K562 (cell line): ENCODE measurements around the gene G2E3. TPM values are rescaled to one million over a fixed set of nuclear protein-coding genes. Genes with fewer than 3 reads are reported as not detected.

Source experiments
- ATAC-seq: fragments of 200-7000 bp; cut with Tn5 transposase; 3 replicates; pipeline ENCODE4 v1.9.1; 2020; ENCODE audit warnings: moderate library complexity
- BruUV-seq: library from RNA; stranded (reverse); fragments of 400-500 nt; replicated peaks from 2 replicates; lab custom pipeline; 2021; lab: Mats Ljungman, UMichigan
- CTCF ChIA-PET: fragments of 300-600 bp; formaldehyde crosslinking; extraction: SDS; loops from one replicate; lab custom pipeline; 2021; ENCODE audit warnings: low intra/inter-chr PET ratio; lab: Yijun Ruan, JAX
- POLR2A ChIA-PET: fragments of 300-600, 350-650 bp; sonication (Branson Sonifier 250); formaldehyde crosslinking; extraction: SDS; loops from one replicate; lab custom pipeline; 2021; ENCODE audit warnings: antibody characterized with exemption, inconsistent platforms; lab: Yijun Ruan, JAX
- DNase-seq, 4 experiments: peaks; one replicate each; pipeline versions ENCODE4 v3.0.0 to v3.0.0-alpha.2; 2011 to 2018; ENCODE audit warnings: low spot score in 3 of 4, mixed read lengths in 3 of 4; ENCODE audit errors: extremely low read depth in 1 of 4
- FAIRE-seq: peaks from 2 replicates; lab custom pipeline; 2011; peaks lifted over from hg19 to GRCh38; lab: Jason Lieb, UNC
- H2AFZ ChIP-seq: 2 replicates; pipeline ENCODE4 v1.6.0; 2011; ENCODE audit warnings: low read depth, low read length, control low read depth, inconsistent platforms
- H3K27ac ChIP-seq: fragments of 200-600 bp; 3 replicates; pipeline ENCODE4 v1.8.0; 2011; ENCODE audit warnings: low read depth, mild to moderate bottlenecking, control low read depth, inconsistent platforms, low read length, moderate library complexity, mixed read lengths; ENCODE audit errors: extremely low read depth
- H3K27me3 ChIP-seq, 2 experiments: fragments of 300-600 bp in 1 of 2; 2 replicates in 1 of 2; 3 replicates in 1 of 2; pipeline versions ENCODE4 v1.6.0 to v1.8.0; 2011; ENCODE audit warnings: inconsistent platforms in 2 of 2, low read length in 2 of 2, mild to moderate bottlenecking in 1 of 2, mixed read lengths in 1 of 2, moderate library complexity in 1 of 2; ENCODE audit not compliant: control insufficient read depth in 2 of 2, insufficient read depth in 2 of 2
- H3K36me3 ChIP-seq: fragments of 300-600 bp; 3 replicates; pipeline ENCODE4 v1.8.0; 2011; ENCODE audit warnings: mild to moderate bottlenecking, low read length, inconsistent platforms; ENCODE audit not compliant: control insufficient read depth, insufficient read depth
- H3K4me1 ChIP-seq, 2 experiments: fragments of 200-600 bp in 1 of 2; replicated peaks in 1 of 2; 2 replicates in 1 of 2; 3 replicates in 1 of 2; pipeline versions ENCODE4 v1.5.1 to v1.8.0; 2011; ENCODE audit warnings: inconsistent platforms in 2 of 2, low read length in 2 of 2, mild to moderate bottlenecking in 1 of 2, mixed read lengths in 1 of 2, moderate library complexity in 1 of 2; ENCODE audit not compliant: control insufficient read depth in 2 of 2, insufficient read depth in 2 of 2
- H3K4me2 ChIP-seq: 2 replicates; pipeline ENCODE4 v1.6.1; 2011; ENCODE audit warnings: low read length, control low read depth, inconsistent platforms, mixed read lengths; ENCODE audit not compliant: insufficient read depth
- H3K4me3 ChIP-seq: fragments of 200-600 bp; sonication (generic), shearing (Covaris generic); 2 replicates; pipeline ENCODE4 v1.5.1; 2016; ENCODE audit warnings: control low read depth, inconsistent platforms
- H3K79me2 ChIP-seq: fragments of 200-600 bp; 3 replicates; pipeline ENCODE4 v1.8.0; 2011; ENCODE audit warnings: low read length, inconsistent platforms; ENCODE audit not compliant: control insufficient read depth, insufficient read depth
- H3K9ac ChIP-seq, 2 experiments: 2 replicates each; pipeline versions ENCODE4 v1.6.0 to v1.6.1; 2011; ENCODE audit warnings: low read depth in 2 of 2, low read length in 2 of 2, control low read depth in 1 of 2, inconsistent platforms in 1 of 2, mild to moderate bottlenecking in 1 of 2, mixed read lengths in 1 of 2; ENCODE audit not compliant: insufficient read depth in 1 of 2
- H3K9me1 ChIP-seq: one replicate; pipeline ENCODE4 v1.6.0; 2011; ENCODE audit warnings: inconsistent platforms, mild to moderate bottlenecking, low read length, moderate library complexity; ENCODE audit not compliant: control insufficient read depth, insufficient read depth
- H3K9me3 ChIP-seq: replicated peaks from 2 replicates; pipeline ENCODE4 v1.5.1; 2011; ENCODE audit warnings: low read depth, low read length, inconsistent platforms; ENCODE audit not compliant: control insufficient read depth, insufficient read depth
- H4K20me1 ChIP-seq: replicated peaks from 2 replicates; pipeline ENCODE4 v1.6.1; 2011; ENCODE audit warnings: low read length, inconsistent platforms, mixed read lengths; ENCODE audit not compliant: control insufficient read depth, insufficient read depth
- RAD21 ChIP-seq, 2 experiments: fragments of 250-450 bp in 1 of 2; fragments of 450-650 bp in 1 of 2; sonication (Bioruptor Pico) in 1 of 2; formaldehyde crosslinking in 1 of 2; IDR thresholded peaks in 1 of 2; conservative IDR thresholded peaks in 1 of 2; 2 replicates each; pipeline versions ENCODE4 v1.4.0 to v1.8.0; 2020 to 2022; ENCODE audit warnings: mild to moderate bottlenecking in 2 of 2, moderate library complexity in 1 of 2
- REST ChIP-seq, 2 experiments: fragments of 450-650 bp; formaldehyde crosslinking in 1 of 2; IDR thresholded peaks; 2 replicates each; pipeline versions ENCODE4 v1.4.0 to v1.6.1; 2014 to 2020; ENCODE audit warnings: mild to moderate bottlenecking in 2 of 2, borderline replicate concordance in 1 of 2, low read depth in 1 of 2
- SMC3 ChIP-seq: conservative IDR thresholded peaks from 2 replicates; pipeline ENCODE4 v1.6.1; 2011; ENCODE audit warnings: low read depth, low read length, improper control_type of control experiment; ENCODE audit not compliant: insufficient read depth
- ZNF398 ChIP-seq: fragments of 250-450 bp; sonication (Bioruptor Pico); IDR thresholded peaks from 2 replicates; pipeline ENCODE4 v1.8.0; 2021; ENCODE audit warnings: moderate library complexity, mild to moderate bottlenecking, inconsistent platforms
- WGBS: fragments of 100-300 bp; shearing (Covaris generic); methylation state at CpG from one replicate; pipeline ENCODE4 v1.1.6; 2016; ENCODE audit warnings: low coverage, mixed read lengths; ENCODE audit not compliant: insufficient coverage; ENCODE audit errors: missing lambda C conversion rate; 5-methylcytosine and 5-hydroxymethylcytosine counted together
- in situ Hi-C: fragments of 300-500 bp; cut with MboI; formaldehyde crosslinking; loops from 4 replicates; pipeline ENCODE4 v1.15.0; 2018; ENCODE audit warnings: inconsistent platforms, mixed read lengths
- intact Hi-C: fragments of 100-400 bp; cut with micrococcal nuclease; formaldehyde crosslinking; loops from 2 replicates; pipeline ENCODE4 v1.14.2; 2022
- polyA plus RNA-seq, 8 experiments: library from polyadenylated mRNA; depleted of rRNA in 4 of 8; stranded (reverse) in 5 of 8; unstranded in 3 of 8; fragments of >200 nt; fragmentation: Nextera tagmentation in 2 of 8; fragmentation: Illumina TruSeq in 1 of 8; extraction: Ambion mirVana in 2 of 8; extraction: Trizol in 1 of 8; gene quantifications; 2 replicates each; pipeline versions ENCODE4 v1.2.1 to v1.2.3, GENCODE V29; 2011 to 2014; ENCODE audit warnings: inconsistent platforms in 1 of 8, missing spikeins in 1 of 8
- total RNA-seq, 7 experiments: library from RNA; depleted of rRNA in 6 of 7; stranded (reverse); fragments of >200 nt in 6 of 7; fragmentation: Illumina TruSeq in 2 of 7; extraction: Trizol in 2 of 7; gene quantifications; 2 replicates each; pipeline versions ENCODE4 v1.2.1 to v1.2.3, GENCODE V29; 2011 to 2021; ENCODE audit warnings: low replicate concordance in 1 of 7
- TF ChIP-seq, protein P1 (sequence below), 3 experiments: IDR thresholded peaks in 2 of 3; conservative IDR thresholded peaks in 1 of 3; 2 replicates each; pipeline ENCODE4 v1.5.1; 2011 to 2012; ENCODE audit warnings: low read length in 3 of 3, mild to moderate bottlenecking in 3 of 3, control low read depth in 2 of 3, improper control_type of control experiment in 1 of 3, inconsistent platforms in 1 of 3, low read depth in 1 of 3, mixed read lengths in 1 of 3, moderate library complexity in 1 of 3; ENCODE audit not compliant: insufficient read depth in 2 of 3

G2E3 gene
- total and polyA plus RNA-seq, 9 of the 15 experiments (the other 6 are each of a cell fraction or from before 2014, with no cell fraction given) = 9.8 to 53.5 (median 24.7) TPM

- in situ Hi-C loops (no loop called here), intact Hi-C loops (loop anchor here (1.0 to 10.0 kb wide), 3 partner anchors 147 to 517 kb away; no protein-coding TSS in a partner anchor)
- Histone ChIP-seq H3K4me1 (no peaks in the 10 kb centered on the region), H3K27ac (no peak overlapping the region), H3K36me3 (no peaks in the 10 kb centered on the region), H3K9me1 (no peaks in the 10 kb centered on the region), H3K79me2 (no peaks in the 10 kb centered on the region), H3K9ac (no peak overlapping the region), H3K4me2 (no peak overlapping the region), H4K20me1 (no peaks in the 10 kb centered on the region), H2AFZ (no peak overlapping the region), H3K9me3 (no peaks in the 10 kb centered on the region), H3K27me3 (no peaks in the 10 kb centered on the region), H3K4me3 (no peak overlapping the region)
- 5% methylated on average over 8 of the region's 9 CpGs for WGBS
- ChIA-PET POLR2A (interaction anchor here (0.5 to 0.7 kb wide), 2 partner anchors 12 to 32 kb away, joined by 3 read pairs; no protein-coding TSS in a partner anchor), CTCF (interaction anchor here (1.9 kb wide), 1 partner anchor 146 kb away, joined by 5 read pairs; no protein-coding TSS in a partner anchor)
- BruUV-seq = no TSS peak
- ATAC-seq (0 out of 3 replicates have a peak, but pooled peaks have one; percentile 41), DNase-seq (peak; percentile 20 to 49 (median 26)), FAIRE-seq (peak; percentile 44)
- TF ChIP-seq REST (IDR thresholded peaks at IDR 0.05; ENCODE audit: borderline replicate concordance) (peak; percentile 29; the same call in 1 of the 2 replicates), REST (CRISPR knock-in tag; IDR thresholded peaks at IDR 0.05; ENCODE audit: low read depth) (no peak), ZNF398 (no peak), RAD21 (CRISPR knock-in tag; conservative IDR thresholded peaks at IDR 0.05 in 1 of 2, IDR thresholded peaks at IDR 0.05 in 1 of 2) (peak; percentile 65 to 77), SMC3 (0 out of 2 replicates have a peak, but pooled peaks have one; percentile 25)
- TF ChIP-seq, protein P1, sequence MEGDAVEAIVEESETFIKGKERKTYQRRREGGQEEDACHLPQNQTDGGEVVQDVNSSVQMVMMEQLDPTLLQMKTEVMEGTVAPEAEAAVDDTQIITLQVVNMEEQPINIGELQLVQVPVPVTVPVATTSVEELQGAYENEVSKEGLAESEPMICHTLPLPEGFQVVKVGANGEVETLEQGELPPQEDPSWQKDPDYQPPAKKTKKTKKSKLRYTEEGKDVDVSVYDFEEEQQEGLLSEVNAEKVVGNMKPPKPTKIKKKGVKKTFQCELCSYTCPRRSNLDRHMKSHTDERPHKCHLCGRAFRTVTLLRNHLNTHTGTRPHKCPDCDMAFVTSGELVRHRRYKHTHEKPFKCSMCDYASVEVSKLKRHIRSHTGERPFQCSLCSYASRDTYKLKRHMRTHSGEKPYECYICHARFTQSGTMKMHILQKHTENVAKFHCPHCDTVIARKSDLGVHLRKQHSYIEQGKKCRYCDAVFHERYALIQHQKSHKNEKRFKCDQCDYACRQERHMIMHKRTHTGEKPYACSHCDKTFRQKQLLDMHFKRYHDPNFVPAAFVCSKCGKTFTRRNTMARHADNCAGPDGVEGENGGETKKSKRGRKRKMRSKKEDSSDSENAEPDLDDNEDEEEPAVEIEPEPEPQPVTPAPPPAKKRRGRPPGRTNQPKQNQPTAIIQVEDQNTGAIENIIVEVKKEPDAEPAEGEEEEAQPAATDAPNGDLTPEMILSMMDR (IDR thresholded peaks at IDR 0.05 in 2 of 3, conservative IDR thresholded peaks at IDR 0.05 in 1 of 3; ENCODE audit: insufficient read depth in 2 of 3, low read depth in 1 of 3, low read length in 3 of 3) = peak; percentile 26 to 76 (median 36); a peak in 4 of 6 replicates
Measured at GRCh38 chr14:30521899-30522736, 36.8 kb upstream of the G2E3 start.
